Measurements from ENCODE around the gene SLX4.

- TF ChIP-seq CTCF (IDR thresholded peaks at IDR 0.05; ENCODE audit: insufficient read depth, low read length) (no peak), REST (IDR thresholded peaks at IDR 0.05; ENCODE audit: insufficient replicate concordance, low read depth) (no peak), POLR2AphosphoS5 (IDR thresholded peaks at IDR 0.05; ENCODE audit: low read depth) (no peak), SPI1 (IDR thresholded peaks at IDR 0.05; ENCODE audit: borderline replicate concordance, low read depth) (no peak)
Measured at GRCh38 chr16:3640207-3640606, 28.8 kb upstream of the SLX4 start.

Measured in HL-60 (cell line).